Measurements from ENCODE around the gene GSE1. TPM values are rescaled to one million over a fixed set of nuclear protein-coding genes. Genes with fewer than 3 reads are reported as not detected.
"Not testable (repeated sequence)": the region's sequence is repeated elsewhere in the genome, so short reads cannot be mapped to it uniquely, and the experiment has no call there.

GSE1 gene
- polyA plus RNA-seq, 3 donors = 20.2 to 85.3 (median 55.9) TPM

GRCh38 chr16:85587762-85588556, 25.2 kb upstream of the GSE1 start:
- 88 to 91% (median 89%) methylated on average over 26 of the region's 26 CpGs for WGBS, 3 donors
- H3K27ac ChIP-seq (ENCODE audit: low read depth, low read length) = no peak overlapping the region

- no peak overlapping the region for H3K27ac ChIP-seq (ENCODE audit: low read depth, low read length)
- 73 to 85% (median 82%) methylated on average over 27 of the region's 27 CpGs for WGBS, 3 donors
These were observed 24.3 kb upstream of the GSE1 start for GRCh38 chr16:85588562-85589503.

GRCh38 chr16:85589688-85590505, 23.2 kb upstream of the GSE1 start:
- H3K27ac ChIP-seq (ENCODE audit: low read depth, low read length) = no peak overlapping the region
- 96% methylated on average over 20 of the region's 20 CpGs for whole genome bisulfite sequencing, 3 donors

- H3K27ac ChIP-seq (ENCODE audit: low read depth, low read length) = no peak overlapping the region
- WGBS, 3 donors = 97 to 98% (median 98%) methylated on average over 11 to 12 of the region's 12 CpGs
These were observed 22.7 kb upstream of the GSE1 start for GRCh38 chr16:85590506-85590832.

DNA sequence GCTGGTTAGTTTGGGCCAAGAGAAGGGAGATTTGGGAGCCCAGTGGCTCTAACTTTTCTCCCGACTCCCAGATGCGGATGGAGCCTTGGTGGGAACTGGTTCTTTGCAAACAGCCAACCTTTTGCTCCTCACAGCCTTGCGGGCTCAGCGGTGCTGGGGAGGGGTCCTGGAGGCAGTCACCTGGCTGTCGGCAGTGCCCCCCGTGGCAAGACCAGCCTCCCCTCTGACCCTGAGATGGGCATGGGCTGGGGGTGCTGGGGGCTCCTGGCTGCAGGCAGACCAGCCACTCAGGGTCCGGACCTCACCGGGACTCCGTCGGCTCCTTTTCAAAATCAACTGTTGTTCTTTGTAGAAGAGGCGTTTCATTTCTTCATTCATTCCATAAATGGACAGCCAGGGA, 21.7 kb upstream of the GSE1 start:
- WGBS, 3 donors = 87 to 95% (median 91%) methylated on average over 11 of the region's 11 CpGs

GRCh38 chr16:85592277-85592676, 20.8 kb upstream of the GSE1 start:
- WGBS, 3 donors = 56 to 75% (median 66%) methylated on average over 8 of the region's 8 CpGs
- H3K27ac ChIP-seq (ENCODE audit: low read depth, low read length) = not testable (repeated sequence)

More for the DNA sequence above, 21.7 kb upstream of the GSE1 start:
- no peak overlapping the region for H3K27ac ChIP-seq (ENCODE audit: low read depth, low read length)

GRCh38 chr16:85592700-85593493, 20.2 kb upstream of the GSE1 start:
- H3K27ac ChIP-seq (ENCODE audit: low read depth, low read length) = no peak overlapping the region
- 67 to 79% (median 75%) methylated on average over 11 to 12 of the region's 12 CpGs for WGBS, 3 donors

GRCh38 chr16:85593494-85594221, 19.5 kb upstream of the GSE1 start:
- WGBS, 3 donors = 57 to 75% (median 59%) methylated on average over 20 to 21 of the region's 21 CpGs
- no peak overlapping the region for H3K27ac ChIP-seq (ENCODE audit: low read depth, low read length)

DNA sequence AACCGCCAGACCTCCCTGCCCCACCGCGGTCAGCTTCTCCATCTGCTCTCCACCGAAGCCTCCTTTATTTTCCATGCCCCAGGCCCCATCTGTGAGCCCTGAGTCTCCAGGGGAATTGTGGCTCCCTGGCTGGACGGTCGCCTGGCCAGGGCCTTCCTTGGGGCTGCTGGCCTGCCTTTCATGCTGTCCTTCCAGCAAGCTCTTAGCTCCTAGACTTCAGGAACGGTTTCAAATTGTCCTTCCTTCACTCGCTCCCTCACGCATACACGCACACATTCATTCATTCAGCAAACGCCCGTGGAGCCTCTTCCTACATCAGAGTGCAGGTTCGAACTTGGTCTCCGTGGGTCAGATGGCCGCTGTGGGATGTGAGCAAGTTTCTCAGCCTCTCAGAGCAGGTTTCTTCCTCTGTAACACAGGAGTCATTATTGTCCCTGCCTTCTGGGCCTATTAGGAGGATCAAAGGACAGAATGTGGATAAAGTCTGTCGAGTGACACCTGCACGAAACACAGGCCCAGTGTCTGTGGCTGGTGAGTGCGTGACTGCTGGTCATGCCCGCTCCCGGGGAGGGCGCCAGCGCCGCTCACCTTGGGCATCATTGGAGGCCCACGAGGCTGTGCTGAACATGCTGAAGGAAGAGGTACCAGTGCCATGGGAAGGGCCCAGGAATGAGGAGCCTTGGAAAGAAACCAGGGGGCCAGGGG, 18.7 kb upstream of the GSE1 start:
- WGBS, 3 donors = 78 to 82% (median 79%) methylated on average over 22 to 24 of the region's 24 CpGs
- H3K27ac ChIP-seq (ENCODE audit: low read depth, low read length) = no peak overlapping the region

DNA sequence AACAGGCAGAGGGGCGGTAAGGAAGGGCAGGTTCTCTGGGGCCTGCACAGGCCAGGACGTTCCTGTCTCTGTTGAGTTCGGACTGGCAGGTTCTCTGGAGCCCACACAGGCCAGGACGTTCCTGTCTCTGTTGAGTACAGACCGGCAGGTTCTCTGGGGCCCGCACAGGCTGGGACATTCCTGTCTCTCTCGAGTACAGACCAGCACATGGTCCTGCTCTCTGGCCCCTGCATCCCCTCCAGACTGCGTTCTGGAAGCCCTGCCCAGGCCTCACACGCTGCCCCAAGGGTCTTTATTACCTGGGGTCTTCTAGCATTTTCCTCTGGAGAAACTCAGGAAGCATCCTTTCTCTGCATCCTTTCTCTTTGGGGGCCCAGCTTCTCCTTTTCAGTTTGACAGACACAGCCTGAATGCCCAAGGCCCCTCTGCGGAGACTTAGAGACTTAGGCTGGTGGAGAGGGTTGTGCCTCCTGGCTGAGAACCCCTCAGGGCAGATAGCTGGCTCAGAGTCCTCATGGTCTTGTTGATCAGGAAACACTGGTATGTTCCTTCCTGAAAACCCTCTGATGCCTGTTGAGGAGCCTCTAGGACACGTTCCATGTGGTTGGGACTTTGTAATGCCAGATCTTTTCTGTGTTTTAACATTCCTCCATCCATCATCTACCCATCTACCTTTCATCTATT, 18.0 kb upstream of the GSE1 start:
- no peak overlapping the region for H3K27ac ChIP-seq (ENCODE audit: low read depth, low read length)
- WGBS, 3 donors = 71 to 88% (median 74%) methylated on average over 10 to 11 of the region's 11 CpGs

GRCh38 chr16:85595812-85596502, 17.2 kb upstream of the GSE1 start:
- no peak overlapping the region for H3K27ac ChIP-seq (ENCODE audit: low read depth, low read length)
- 93 to 95% (median 94%) methylated on average over 18 of the region's 18 CpGs for WGBS, 3 donors

DNA sequence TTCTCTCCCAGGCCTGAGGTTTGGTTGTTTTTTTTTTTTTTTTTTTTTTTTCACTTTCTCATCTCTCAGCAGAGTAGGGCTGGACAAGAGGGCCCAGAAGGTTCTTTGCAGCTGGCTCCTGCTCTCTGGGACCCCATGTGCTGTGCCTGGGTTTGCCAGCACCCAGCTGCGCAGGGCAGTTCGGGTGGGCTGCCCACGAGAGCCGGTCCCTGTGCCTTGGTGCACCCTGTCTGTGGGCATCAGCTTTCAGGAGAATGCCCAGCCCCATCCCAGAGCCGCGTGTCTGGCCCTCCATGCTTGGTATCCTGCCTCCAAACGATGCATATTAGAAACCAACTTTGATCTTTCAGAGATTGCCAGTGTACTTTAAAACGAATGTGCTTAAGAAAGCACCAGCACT, 15.0 kb upstream of the GSE1 start:
- WGBS, 3 donors = 92 to 93% (median 93%) methylated on average over 8 of the region's 8 CpGs
- no peak overlapping the region for H3K27ac ChIP-seq (ENCODE audit: low read depth, low read length)

DNA sequence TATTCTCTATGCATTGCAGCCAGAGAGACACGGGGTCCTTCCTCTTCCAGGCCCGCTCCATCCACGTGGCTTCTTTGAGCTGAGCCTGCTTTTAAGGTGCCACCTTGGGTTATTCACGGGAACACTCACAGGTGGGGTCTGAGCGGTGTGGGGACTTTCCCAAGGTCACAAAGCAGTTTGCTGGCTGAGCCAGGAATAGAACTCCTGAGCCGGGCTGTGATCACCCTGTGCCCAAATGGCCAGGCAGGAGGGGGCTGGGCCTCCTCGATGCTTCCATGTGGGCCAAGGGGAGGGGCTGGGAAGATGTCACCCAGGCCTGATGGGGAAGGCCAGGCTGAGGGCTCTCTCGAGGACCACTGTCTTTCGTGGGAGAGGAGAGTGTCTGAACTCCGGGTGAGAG, 13.0 kb upstream of the GSE1 start:
- WGBS, 3 donors = 38 to 73% (median 73%) methylated on average over 10 of the region's 10 CpGs
- no peak overlapping the region for H3K27ac ChIP-seq (ENCODE audit: low read depth, low read length)

GRCh38 chr16:85600530-85601271, 12.4 kb upstream of the GSE1 start:
- no peak overlapping the region for H3K27ac ChIP-seq (ENCODE audit: low read depth, low read length)
- WGBS, 3 donors = 74 to 79% (median 75%) methylated on average over 15 of the region's 15 CpGs

GRCh38 chr16:85601272-85601639, 11.9 kb upstream of the GSE1 start:
- H3K27ac ChIP-seq (ENCODE audit: low read depth, low read length) = no peak overlapping the region
- WGBS, 3 donors = 69 to 76% (median 70%) methylated on average over 10 of the region's 10 CpGs

Data from adipose tissue (tissue), 3 donors.